Liver (tissue), 9 donors: ENCODE data around the gene MTIF3. TPM values are rescaled to one million over a fixed set of nuclear protein-coding genes. Genes with fewer than 3 reads are reported as not detected.

Experiments
- DNase-seq: peaks from one replicate; pipeline ENCODE4 v3.0.0-alpha.2; 2017; ENCODE audit warnings: low spot score
- H3K27ac ChIP-seq, 2 donors: one replicate each; pipeline ENCODE4 v1.7.0; 2013; ENCODE audit warnings: inconsistent platforms in 2 of 2, low read length in 2 of 2, control low read depth in 1 of 2, low read depth in 1 of 2, mild to moderate bottlenecking in 1 of 2
- H3K27me3 ChIP-seq, 4 donors: one replicate each; pipeline versions ENCODE4 v1.6.1 to v1.7.0; 2013; ENCODE audit warnings: low read length in 3 of 4, inconsistent platforms in 1 of 4, mild to moderate bottlenecking in 1 of 4, moderate library complexity in 1 of 4; ENCODE audit not compliant: control insufficient read depth in 4 of 4, insufficient read depth in 4 of 4
- H3K36me3 ChIP-seq, 4 donors: one replicate each; pipeline versions ENCODE4 v1.6.1 to v1.7.0; 2013; ENCODE audit warnings: low read length in 3 of 4, mild to moderate bottlenecking in 3 of 4, low read depth in 1 of 4, moderate library complexity in 1 of 4; ENCODE audit not compliant: control insufficient read depth in 4 of 4, insufficient read depth in 3 of 4
- H3K4me1 ChIP-seq, 4 donors: one replicate each; pipeline versions ENCODE4 v1.6.1 to v1.7.0; 2013; ENCODE audit warnings: low read length in 3 of 4, mild to moderate bottlenecking in 3 of 4, moderate library complexity in 1 of 4; ENCODE audit not compliant: control insufficient read depth in 4 of 4, insufficient read depth in 4 of 4
- H3K4me3 ChIP-seq, 3 donors: one replicate each; pipeline versions ENCODE4 v1.6.1 to v1.7.0; 2013; ENCODE audit warnings: low read length in 3 of 3, control low read depth in 1 of 3, low read depth in 1 of 3, mild to moderate bottlenecking in 1 of 3
- H3K9ac ChIP-seq, 2 donors: one replicate each; pipeline ENCODE4 v1.7.0; 2013; ENCODE audit warnings: low read length in 2 of 2, mild to moderate bottlenecking in 2 of 2, moderate library complexity in 2 of 2, control low read depth in 1 of 2, low read depth in 1 of 2
- H3K9me3 ChIP-seq, 4 donors: one replicate each; pipeline versions ENCODE4 v1.6.1 to v1.7.0; 2013; ENCODE audit warnings: low read length in 3 of 4; ENCODE audit not compliant: control insufficient read depth in 4 of 4
- CTCF ChIP-seq: fragments of 150-350 bp; IDR thresholded peaks from 2 replicates; pipeline ENCODE4 v1.5.1; 2017; ENCODE audit warnings: improper control_type of control experiment, low read depth, low read length; ENCODE audit not compliant: missing input control
- EGR1 ChIP-seq, 2 donors: IDR thresholded peaks; 2 replicates each; pipeline ENCODE4 v1.6.1; 2016 to 2018; ENCODE audit warnings: antibody characterized with exemption in 2 of 2, low read depth in 2 of 2
- FOXA1 ChIP-seq: IDR thresholded peaks from 2 replicates; pipeline ENCODE4 v1.6.1; 2016; ENCODE audit warnings: antibody characterized with exemption
- FOXA2 ChIP-seq: IDR thresholded peaks from 2 replicates; pipeline ENCODE4 v1.6.1; 2016; ENCODE audit warnings: antibody characterized with exemption
- GABPA ChIP-seq, 2 donors: IDR thresholded peaks in 1 of 2; conservative IDR thresholded peaks in 1 of 2; 2 replicates each; pipeline ENCODE4 v1.6.1; 2016; ENCODE audit warnings: antibody characterized with exemption in 2 of 2, mild to moderate bottlenecking in 1 of 2, moderate library complexity in 1 of 2
- HNF4A ChIP-seq, 2 donors: conservative IDR thresholded peaks; 2 replicates each; pipeline ENCODE4 v1.6.1; 2016; ENCODE audit warnings: antibody characterized with exemption in 2 of 2, mild to moderate bottlenecking in 2 of 2
- HNF4G ChIP-seq: IDR thresholded peaks from 2 replicates; pipeline ENCODE4 v1.6.1; 2016; ENCODE audit warnings: antibody characterized with exemption
- JUND ChIP-seq, 2 donors: IDR thresholded peaks; 2 replicates each; pipeline ENCODE4 v1.6.1; 2016; ENCODE audit warnings: antibody characterized with exemption in 2 of 2
- NR2F2 ChIP-seq: IDR thresholded peaks from 2 replicates; pipeline ENCODE4 v1.6.1; 2016; ENCODE audit warnings: antibody characterized with exemption
- RAD21 ChIP-seq, 2 donors: IDR thresholded peaks; 2 replicates each; pipeline ENCODE4 v1.6.1; 2016; ENCODE audit warnings: antibody characterized with exemption in 2 of 2, mild to moderate bottlenecking in 2 of 2
- REST ChIP-seq: IDR thresholded peaks from 2 replicates; pipeline ENCODE4 v1.6.1; 2016; ENCODE audit warnings: antibody characterized with exemption, mild to moderate bottlenecking
- RXRA ChIP-seq, 2 donors: IDR thresholded peaks; 2 replicates each; pipeline ENCODE4 v1.6.1; 2017 to 2018; ENCODE audit warnings: antibody characterized with exemption in 2 of 2, mild to moderate bottlenecking in 1 of 2
- SP1 ChIP-seq: IDR thresholded peaks from 2 replicates; pipeline ENCODE4 v1.6.1; 2018; ENCODE audit warnings: antibody characterized with exemption, mild to moderate bottlenecking
- TAF1 ChIP-seq: conservative IDR thresholded peaks from 2 replicates; pipeline ENCODE4 v1.6.1; 2016; ENCODE audit warnings: antibody characterized with exemption, mild to moderate bottlenecking
- YY1 ChIP-seq: IDR thresholded peaks from 2 replicates; pipeline ENCODE4 v1.6.1; 2016; ENCODE audit warnings: antibody characterized with exemption, mild to moderate bottlenecking
- WGBS: extraction: QIAGEN DNeasy Blood & Tissue Kit; methylation state at CpG from one replicate; pipeline ENCODE4 v1.1.7; 2013; 5-methylcytosine and 5-hydroxymethylcytosine counted together
- polyA plus RNA-seq, 2 donors: library from polyadenylated mRNA; stranded (reverse) in 1 of 2; unstranded in 1 of 2; fragments of 200-250 nt in 1 of 2; fragments of >200 nt in 1 of 2; fragmentation: Nextera tagmentation in 1 of 2; extraction: Ambion mirVana in 1 of 2; gene quantifications; one replicate each; pipeline versions ENCODE4 v1.2.1 to v1.2.3, GENCODE V29; 2013 to 2015
- total RNA-seq, 2 donors: library from RNA; depleted of rRNA; stranded (reverse); fragments of >200 nt; gene quantifications; one replicate each; pipeline ENCODE4 v1.2.3, GENCODE V29; 2014
- TF ChIP-seq, protein P1 (sequence below): IDR thresholded peaks from 2 replicates; pipeline ENCODE4 v1.6.1; 2016; ENCODE audit warnings: antibody characterized with exemption
- TF ChIP-seq, protein P2 (sequence below): IDR thresholded peaks from 2 replicates; pipeline ENCODE4 v1.6.1; 2016; ENCODE audit warnings: antibody characterized with exemption
- TF ChIP-seq, protein P3 (sequence below): IDR thresholded peaks from 2 replicates; pipeline ENCODE4 v1.6.1; 2016; ENCODE audit warnings: antibody characterized with exemption
- donor health status: healthy.
- donor health status: healthy.
- donor health status: healthy.
- donor health status: healthy.
- donor health status: healthy.

MTIF3 gene
- total and polyA plus RNA-seq, 4 donors: 28.0 to 62.1 (median 32.8) TPM

DNA sequence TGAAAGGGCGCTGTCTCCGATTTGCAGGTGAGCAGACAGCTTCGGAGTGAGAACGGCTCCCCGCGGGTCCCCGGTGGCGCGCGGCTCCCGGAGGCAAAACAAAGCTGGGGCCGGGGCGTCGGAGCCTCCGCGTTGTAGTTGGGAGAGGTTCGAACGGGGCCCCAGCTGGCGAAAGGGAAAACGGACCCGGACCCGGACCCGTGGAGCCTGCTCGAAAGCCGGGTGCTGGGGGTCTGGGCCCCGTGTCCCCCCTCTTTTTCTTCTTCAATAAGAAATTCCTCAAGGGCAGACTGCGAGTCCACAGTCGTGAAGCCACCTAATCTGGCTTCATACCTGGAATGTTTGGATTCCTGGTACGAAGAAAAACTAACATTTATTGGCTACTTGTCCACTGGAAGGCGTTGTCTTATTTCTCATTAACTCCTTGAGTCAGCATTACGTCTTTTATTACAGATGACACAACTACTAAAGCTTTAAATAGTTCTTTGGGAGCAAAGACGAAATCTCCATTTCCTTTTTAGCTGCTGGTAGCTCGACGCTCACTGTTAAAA, 632 bp upstream of the MTIF3 start:
- H3K4me3 ChIP-seq: peak overlapping the region; percentile 71 to 97 (median 79)
- TF ChIP-seq HNF4G: no peak
- TF ChIP-seq EGR1 (IDR thresholded peaks at IDR 0.05; ENCODE audit: low read depth in 2 of 2): no peak
- TF ChIP-seq RXRA (IDR thresholded peaks at IDR 0.05): no peak
- TF ChIP-seq HNF4A (conservative IDR thresholded peaks at IDR 0.05): no peak
- TF ChIP-seq YY1: no peak
- TF ChIP-seq JUND (IDR thresholded peaks at IDR 0.05): no peak
- TF ChIP-seq, protein P1, sequence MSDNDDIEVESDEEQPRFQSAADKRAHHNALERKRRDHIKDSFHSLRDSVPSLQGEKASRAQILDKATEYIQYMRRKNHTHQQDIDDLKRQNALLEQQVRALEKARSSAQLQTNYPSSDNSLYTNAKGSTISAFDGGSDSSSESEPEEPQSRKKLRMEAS: no peak
- peaks cover 6 to 29% (median 15%) of the 10 kb centered on the region in 4 donors for H3K4me1 ChIP-seq
- no peaks in the 10 kb centered on the region for H3K27me3 ChIP-seq
- H3K9ac ChIP-seq: peak overlapping the region; percentile 96 to 97
- no peaks in the 10 kb centered on the region for H3K9me3 ChIP-seq
- H3K36me3 ChIP-seq: no peaks in the 10 kb centered on the region
- peak overlapping the region; percentile 95 to 100 for H3K27ac ChIP-seq
- WGBS: under 1% methylated on average over 34 of the region's 34 CpGs
- peak; percentile 65 for DNase-seq

- no peak for DNase-seq
- peak overlapping the region; percentile 92 to 96 for H3K9ac ChIP-seq
- no peaks in the 10 kb centered on the region for H3K27me3 ChIP-seq
- TF ChIP-seq, protein P2, sequence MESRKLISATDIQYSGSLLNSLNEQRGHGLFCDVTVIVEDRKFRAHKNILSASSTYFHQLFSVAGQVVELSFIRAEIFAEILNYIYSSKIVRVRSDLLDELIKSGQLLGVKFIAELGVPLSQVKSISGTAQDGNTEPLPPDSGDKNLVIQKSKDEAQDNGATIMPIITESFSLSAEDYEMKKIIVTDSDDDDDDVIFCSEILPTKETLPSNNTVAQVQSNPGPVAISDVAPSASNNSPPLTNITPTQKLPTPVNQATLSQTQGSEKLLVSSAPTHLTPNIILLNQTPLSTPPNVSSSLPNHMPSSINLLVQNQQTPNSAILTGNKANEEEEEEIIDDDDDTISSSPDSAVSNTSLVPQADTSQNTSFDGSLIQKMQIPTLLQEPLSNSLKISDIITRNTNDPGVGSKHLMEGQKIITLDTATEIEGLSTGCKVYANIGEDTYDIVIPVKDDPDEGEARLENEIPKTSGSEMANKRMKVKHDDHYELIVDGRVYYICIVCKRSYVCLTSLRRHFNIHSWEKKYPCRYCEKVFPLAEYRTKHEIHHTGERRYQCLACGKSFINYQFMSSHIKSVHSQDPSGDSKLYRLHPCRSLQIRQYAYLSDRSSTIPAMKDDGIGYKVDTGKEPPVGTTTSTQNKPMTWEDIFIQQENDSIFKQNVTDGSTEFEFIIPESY: no peak
- no peak for TF ChIP-seq HNF4G
- no peak for TF ChIP-seq REST
- no peak for TF ChIP-seq JUND (IDR thresholded peaks at IDR 0.05)
- no peak for TF ChIP-seq SP1
- no peak for TF ChIP-seq FOXA1
- no peak for TF ChIP-seq TAF1
- no peak for TF ChIP-seq GABPA (IDR thresholded peaks at IDR 0.05 in 1 of 2, conservative IDR thresholded peaks at IDR 0.05 in 1 of 2)
- no peak for TF ChIP-seq EGR1 (IDR thresholded peaks at IDR 0.05; ENCODE audit: low read depth in 2 of 2)
- no peak for TF ChIP-seq NR2F2
- no peak for TF ChIP-seq HNF4A (conservative IDR thresholded peaks at IDR 0.05)
- TF ChIP-seq YY1: no peak
- TF ChIP-seq RXRA (IDR thresholded peaks at IDR 0.05): no peak
- TF ChIP-seq, protein P3, sequence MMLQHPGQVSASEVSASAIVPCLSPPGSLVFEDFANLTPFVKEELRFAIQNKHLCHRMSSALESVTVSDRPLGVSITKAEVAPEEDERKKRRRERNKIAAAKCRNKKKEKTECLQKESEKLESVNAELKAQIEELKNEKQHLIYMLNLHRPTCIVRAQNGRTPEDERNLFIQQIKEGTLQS: no peak
- no peak for TF ChIP-seq FOXA2
- no peak for TF ChIP-seq RAD21 (IDR thresholded peaks at IDR 0.05)
- TF ChIP-seq CTCF: no peak
- no peaks in the 10 kb centered on the region for H3K9me3 ChIP-seq
- no peaks in the 10 kb centered on the region for H3K36me3 ChIP-seq
- WGBS: 46% methylated on average over 15 of the region's 15 CpGs
- peak overlapping the region; percentile 95 to 100 for H3K27ac ChIP-seq
- peak overlapping the region; percentile 71 to 97 (median 79) for H3K4me3 ChIP-seq
- peaks cover 6 to 26% (median 11%) of the 10 kb centered on the region in 4 donors for H3K4me1 ChIP-seq
Observed at GRCh38 chr13:27449081-27449603, 1.2 kb downstream of the MTIF3 start.
